Mucosa of rectum (tissue), 2 donors: ENCODE results near the gene KRTAP3-3.

Experiments
- H3K27ac ChIP-seq, 2 donors: one replicate each; pipeline ENCODE4 v1.7.0; 2013; ENCODE audit warnings: inconsistent platforms in 2 of 2, low read depth in 2 of 2, low read length in 2 of 2
- H3K27me3 ChIP-seq, 2 donors: one replicate each; pipeline ENCODE4 v1.7.0; 2013; ENCODE audit warnings: low read length in 2 of 2; ENCODE audit not compliant: control insufficient read depth in 2 of 2, insufficient read depth in 2 of 2
- H3K36me3 ChIP-seq, 2 donors: one replicate each; pipeline ENCODE4 v1.7.0; 2013; ENCODE audit warnings: low read length in 2 of 2; ENCODE audit not compliant: control insufficient read depth in 2 of 2, insufficient read depth in 2 of 2
- H3K4me1 ChIP-seq, 2 donors: one replicate each; pipeline ENCODE4 v1.7.0; 2013; ENCODE audit warnings: low read length in 2 of 2, mild to moderate bottlenecking in 1 of 2; ENCODE audit not compliant: control insufficient read depth in 2 of 2, insufficient read depth in 2 of 2
- H3K4me3 ChIP-seq, 2 donors: one replicate each; pipeline ENCODE4 v1.7.0; 2013; ENCODE audit warnings: low read length in 2 of 2
- H3K9ac ChIP-seq, 2 donors: one replicate each; pipeline ENCODE4 v1.7.0; 2013; ENCODE audit warnings: low read length in 2 of 2, low read depth in 1 of 2, mild to moderate bottlenecking in 1 of 2
- H3K9me3 ChIP-seq, 2 donors: one replicate each; pipeline ENCODE4 v1.7.0; 2013; ENCODE audit warnings: low read length in 2 of 2; ENCODE audit not compliant: control insufficient read depth in 2 of 2
- donor health status: healthy.
- donor health status: Normal muscosa, but diverticular disease.

Gene KRTAP3-3

DNA sequence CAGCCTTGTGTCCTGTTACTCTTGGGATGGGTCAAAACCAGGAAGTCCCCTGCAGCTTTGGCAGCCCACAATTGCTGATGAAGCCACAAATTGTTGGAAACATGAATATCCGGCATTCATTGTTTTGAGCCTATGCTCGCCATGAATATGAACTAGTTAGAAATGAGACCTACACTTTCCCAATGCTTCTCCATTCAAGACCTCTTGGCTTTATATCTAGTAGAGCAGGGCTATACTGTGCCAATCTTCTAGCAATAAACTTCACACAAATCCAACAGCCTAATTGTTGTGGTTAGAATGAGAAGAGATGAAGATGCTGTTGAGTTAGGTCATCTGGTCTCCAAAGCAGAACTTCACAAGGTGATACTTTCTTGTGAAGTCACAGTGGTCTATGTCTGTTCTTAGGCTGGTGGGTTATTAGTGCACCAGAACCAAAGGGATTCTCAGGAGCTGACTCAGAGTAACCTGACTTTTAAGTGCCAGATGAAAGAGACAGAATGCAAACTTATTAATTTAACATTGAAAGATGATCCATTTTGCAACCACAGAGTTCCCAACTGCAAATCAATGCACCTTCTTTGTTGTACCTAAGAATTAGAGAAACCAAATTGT is 42.8 kb downstream of the KRTAP3-3 start:
- Histone ChIP-seq H3K27ac (no peak overlapping the region), H3K9ac (no peak overlapping the region), H3K27me3 (peaks cover 0 to 3% of the 10 kb centered on the region in 2 donors), H3K4me1 (peaks cover 0 to 3% of the 10 kb centered on the region in 2 donors), H3K9me3 (no peaks in the 10 kb centered on the region), H3K4me3 (no peak overlapping the region), H3K36me3 (no peaks in the 10 kb centered on the region)

GRCh38 chr17:40950176-40950575 is 43.8 kb downstream of the KRTAP3-3 start:
- no peaks in the 10 kb centered on the region for H3K36me3 ChIP-seq
- peaks cover 0 to 3% of the 10 kb centered on the region in 2 donors for H3K4me1 ChIP-seq
- H3K4me3 ChIP-seq = no peak overlapping the region
- no peaks in the 10 kb centered on the region for H3K9me3 ChIP-seq
- no peak overlapping the region for H3K27ac ChIP-seq
- peaks cover 0 to 3% of the 10 kb centered on the region in 2 donors for H3K27me3 ChIP-seq
- H3K9ac ChIP-seq = no peak overlapping the region

DNA sequence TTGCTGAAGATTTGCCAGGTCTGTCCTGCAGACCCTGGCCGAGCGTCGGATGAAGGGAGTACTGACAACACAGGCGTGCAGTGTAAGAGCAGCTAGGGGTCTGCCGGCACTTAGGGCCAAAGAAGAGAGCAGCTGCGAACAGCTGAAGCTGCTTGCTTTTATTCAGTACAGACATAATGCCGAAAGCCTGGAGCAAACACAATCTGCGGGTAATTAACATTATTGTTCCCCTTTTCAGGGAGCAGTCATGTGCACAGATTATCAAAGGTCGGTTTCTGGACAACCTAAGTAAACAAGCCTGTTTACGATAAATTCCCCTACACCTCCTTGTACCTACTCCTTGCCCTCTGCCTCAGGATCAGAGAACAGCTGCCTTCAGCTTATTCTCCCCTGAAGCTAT is 44.5 kb downstream of the KRTAP3-3 start:
- no peaks in the 10 kb centered on the region for H3K9me3 ChIP-seq
- peaks cover 0 to 3% of the 10 kb centered on the region in 2 donors for H3K27me3 ChIP-seq
- H3K36me3 ChIP-seq = no peaks in the 10 kb centered on the region
- H3K27ac ChIP-seq = no peak overlapping the region
- H3K9ac ChIP-seq = no peak overlapping the region
- no peak overlapping the region for H3K4me3 ChIP-seq
- peaks cover 0 to 3% of the 10 kb centered on the region in 2 donors for H3K4me1 ChIP-seq

GRCh38 chr17:40947929-40948328 is 46.0 kb downstream of the KRTAP3-3 start:
- no peak overlapping the region for H3K4me3 ChIP-seq
- no peak overlapping the region for H3K9ac ChIP-seq
- peaks cover 0 to 3% of the 10 kb centered on the region in 2 donors for H3K4me1 ChIP-seq
- H3K9me3 ChIP-seq = no peaks in the 10 kb centered on the region
- peaks cover 0 to 3% of the 10 kb centered on the region in 2 donors for H3K27me3 ChIP-seq
- no peak overlapping the region for H3K27ac ChIP-seq
- H3K36me3 ChIP-seq = no peaks in the 10 kb centered on the region

GRCh38 chr17:40945414-40945813 is 48.5 kb downstream of the KRTAP3-3 start:
- Histone ChIP-seq H3K4me3 (no peak overlapping the region), H3K27me3 (no peaks in the 10 kb centered on the region), H3K9me3 (no peaks in the 10 kb centered on the region), H3K4me1 (peaks cover 0 to 3% of the 10 kb centered on the region in 2 donors), H3K9ac (no peak overlapping the region), H3K27ac (no peak overlapping the region), H3K36me3 (no peaks in the 10 kb centered on the region)

DNA sequence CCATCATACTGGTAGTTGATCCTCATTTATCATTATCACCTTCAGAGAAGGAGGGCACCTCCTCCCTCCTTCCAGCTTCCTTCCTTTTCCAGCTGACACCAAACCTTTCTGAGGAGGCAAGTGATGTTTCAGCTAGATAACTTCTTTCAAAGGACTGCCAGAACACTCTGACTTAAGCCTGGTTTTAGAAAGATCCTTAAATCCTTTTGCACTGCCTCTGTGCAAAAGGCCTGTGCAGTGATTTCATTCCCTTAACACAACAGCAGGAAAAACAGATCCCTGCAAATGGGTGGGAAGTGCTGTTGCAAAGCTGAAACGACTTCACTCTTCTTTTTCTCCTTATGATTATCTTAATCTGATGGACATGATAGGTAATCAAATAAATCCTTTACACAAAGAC is 49.4 kb downstream of the KRTAP3-3 start:
- peaks cover 0 to 3% of the 10 kb centered on the region in 2 donors for H3K4me1 ChIP-seq
- no peak overlapping the region for H3K4me3 ChIP-seq
- H3K27ac ChIP-seq = no peak overlapping the region
- no peak overlapping the region for H3K9ac ChIP-seq
- no peaks in the 10 kb centered on the region for H3K36me3 ChIP-seq
- no peaks in the 10 kb centered on the region for H3K27me3 ChIP-seq
- H3K9me3 ChIP-seq = no peaks in the 10 kb centered on the region
